Globus pallidus (tissue), 1 donor: ENCODE data around the gene LRRFIP2.
"Not testable (repeated sequence)": the region's sequence is repeated elsewhere in the genome, so short reads cannot be mapped to it uniquely, and the experiment has no call there.

Experiments used
- DNase-seq: peaks from one replicate; pipeline ENCODE4 v3.0.0-alpha.2; 2015; ENCODE audit warnings: low spot score

LRRFIP2 gene, protein sequence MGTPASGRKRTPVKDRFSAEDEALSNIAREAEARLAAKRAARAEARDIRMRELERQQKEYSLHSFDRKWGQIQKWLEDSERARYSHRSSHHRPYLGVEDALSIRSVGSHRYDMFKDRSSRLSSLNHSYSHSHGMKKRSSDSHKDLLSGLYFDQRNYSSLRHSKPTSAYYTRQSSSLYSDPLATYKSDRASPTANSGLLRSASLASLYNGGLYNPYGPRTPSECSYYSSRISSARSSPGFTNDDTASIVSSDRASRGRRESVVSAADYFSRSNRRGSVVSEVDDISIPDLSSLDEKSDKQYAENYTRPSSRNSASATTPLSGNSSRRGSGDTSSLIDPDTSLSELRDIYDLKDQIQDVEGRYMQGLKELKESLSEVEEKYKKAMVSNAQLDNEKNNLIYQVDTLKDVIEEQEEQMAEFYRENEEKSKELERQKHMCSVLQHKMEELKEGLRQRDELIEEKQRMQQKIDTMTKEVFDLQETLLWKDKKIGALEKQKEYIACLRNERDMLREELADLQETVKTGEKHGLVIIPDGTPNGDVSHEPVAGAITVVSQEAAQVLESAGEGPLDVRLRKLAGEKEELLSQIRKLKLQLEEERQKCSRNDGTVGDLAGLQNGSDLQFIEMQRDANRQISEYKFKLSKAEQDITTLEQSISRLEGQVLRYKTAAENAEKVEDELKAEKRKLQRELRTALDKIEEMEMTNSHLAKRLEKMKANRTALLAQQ

DNA sequence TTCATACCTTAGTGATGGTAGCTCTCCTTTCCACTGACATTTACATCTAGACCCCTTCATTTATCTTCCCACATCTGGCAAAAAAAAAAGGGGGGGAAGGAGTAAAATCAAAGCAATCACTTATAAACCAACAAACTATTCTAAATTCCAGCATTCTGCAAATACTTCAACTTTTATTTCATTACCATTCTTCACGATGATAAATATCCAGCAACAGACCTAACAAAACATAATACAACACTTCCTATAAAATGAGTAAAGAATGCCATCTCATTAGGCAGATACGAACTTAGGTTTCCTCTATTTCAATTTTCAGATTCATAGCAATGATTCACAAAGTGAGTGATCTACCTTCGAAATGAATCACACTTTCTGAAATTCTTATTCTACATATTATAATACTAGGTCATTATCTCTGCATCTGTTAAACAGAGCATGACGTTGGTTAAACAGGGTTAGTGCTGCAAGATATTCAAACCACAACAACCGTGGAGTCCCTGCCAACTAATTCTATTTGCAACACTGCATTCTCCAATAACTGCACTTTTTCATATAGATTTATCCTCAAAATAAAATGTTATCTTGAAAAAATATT lies at the start of gene LRRFIP2:
Gene LRRFIP2, minus strand, starts transcription at position 51 of the 595 bp plus-strand sequence. CDS start 25,599 bp downstream, outside the sequence.
- no peak for DNase-seq

DNA sequence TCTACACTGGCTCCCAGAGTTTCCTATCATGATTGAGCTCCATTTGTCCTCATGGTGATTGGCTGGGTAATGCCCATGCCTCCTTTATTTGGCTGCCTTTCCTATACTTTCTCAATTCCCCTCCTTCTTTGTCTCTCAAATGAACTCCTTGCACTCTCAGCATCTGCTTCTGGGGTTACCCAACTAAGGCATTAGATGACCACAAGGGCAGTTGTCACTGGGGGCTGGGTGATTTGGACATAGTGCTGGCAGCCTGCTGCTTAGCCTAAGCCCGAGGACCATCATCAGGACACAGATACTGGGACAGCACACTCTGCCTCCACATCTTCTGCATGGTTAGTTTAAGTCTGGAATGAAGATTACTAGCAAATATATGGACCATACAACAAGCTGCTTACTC lies 49.2 kb upstream of the LRRFIP2 start:
- no peak for DNase-seq

DNA sequence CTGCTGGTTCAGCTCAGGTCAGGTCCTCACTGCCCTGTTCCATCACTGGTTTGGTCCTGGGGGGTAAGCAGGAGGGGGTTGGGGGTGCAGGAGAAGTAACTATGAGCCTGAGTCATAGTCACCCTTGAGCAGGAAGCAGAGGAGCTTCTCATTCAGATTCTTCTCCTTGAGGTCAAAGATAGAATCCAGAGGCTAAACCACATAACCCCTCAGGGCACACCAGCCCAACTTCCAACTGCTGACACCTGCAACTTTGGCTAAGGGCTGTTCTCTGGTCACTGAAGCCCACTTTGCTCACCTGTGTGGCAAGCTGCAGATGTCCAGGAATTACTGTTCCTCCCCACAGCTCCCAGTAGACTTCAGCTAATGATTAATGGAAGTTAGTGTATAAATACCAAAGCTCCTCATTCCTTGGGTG lies 48.8 kb upstream of the LRRFIP2 start:
- no peak for DNase-seq

DNA sequence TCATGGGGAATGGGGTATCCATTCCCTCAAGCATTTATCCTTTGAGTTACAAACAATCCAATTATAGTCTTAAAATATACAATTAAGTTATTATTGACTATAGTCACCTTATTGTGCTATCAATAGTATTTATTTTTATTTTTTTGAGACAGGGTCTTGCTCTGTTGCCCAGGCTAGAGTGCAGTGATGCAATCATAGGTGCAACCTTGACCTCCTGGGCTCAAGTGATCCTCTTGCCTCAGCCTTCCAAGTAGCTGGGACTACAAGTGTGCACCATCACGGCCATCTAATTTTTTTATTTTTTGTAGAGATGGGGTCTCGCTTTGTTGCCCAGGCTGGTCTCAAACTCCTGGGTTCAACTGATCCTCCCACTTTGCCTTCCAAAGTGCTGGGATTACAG lies 48.2 kb upstream of the LRRFIP2 start:
- not testable (repeated sequence) for DNase-seq

DNA sequence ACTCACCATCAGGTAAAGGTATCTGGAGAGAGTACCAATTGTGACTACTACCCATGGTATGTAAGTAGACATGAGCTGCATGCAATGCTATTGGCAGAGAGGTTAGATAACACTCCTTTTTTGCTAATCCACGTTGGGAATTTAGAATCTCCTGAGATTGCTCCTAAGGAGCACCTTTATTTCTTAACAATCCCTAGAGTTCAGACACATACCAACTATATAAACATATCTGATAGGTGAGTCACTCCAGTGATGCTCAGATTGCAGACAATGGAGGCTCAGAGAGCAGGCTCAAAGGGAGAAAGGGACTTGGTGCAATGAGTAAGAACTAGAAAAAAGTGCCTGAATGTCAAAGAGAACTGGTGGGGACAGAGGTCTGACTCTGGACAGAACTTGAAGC lies 47.0 kb upstream of the LRRFIP2 start:
- no peak for DNase-seq

DNA sequence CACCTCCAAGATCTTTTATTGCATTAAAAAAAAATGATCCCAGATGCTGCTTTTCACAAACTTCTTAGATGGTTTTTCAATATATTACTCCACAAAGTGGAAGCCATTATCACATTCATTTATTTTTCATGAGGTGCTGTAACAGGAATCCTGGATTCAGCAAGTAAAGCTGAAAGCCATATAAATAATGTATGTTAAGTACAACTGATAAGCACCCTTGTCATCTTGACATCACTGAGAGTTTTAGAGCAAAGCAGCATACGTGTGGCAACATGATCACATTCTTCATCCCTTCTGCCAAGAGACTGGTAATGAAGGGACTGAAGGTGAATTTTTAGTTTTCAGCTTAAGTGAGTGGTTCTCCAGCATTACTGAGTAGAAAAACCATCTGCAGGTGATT lies 44.9 kb upstream of the LRRFIP2 start:
- no peak for DNase-seq

DNA sequence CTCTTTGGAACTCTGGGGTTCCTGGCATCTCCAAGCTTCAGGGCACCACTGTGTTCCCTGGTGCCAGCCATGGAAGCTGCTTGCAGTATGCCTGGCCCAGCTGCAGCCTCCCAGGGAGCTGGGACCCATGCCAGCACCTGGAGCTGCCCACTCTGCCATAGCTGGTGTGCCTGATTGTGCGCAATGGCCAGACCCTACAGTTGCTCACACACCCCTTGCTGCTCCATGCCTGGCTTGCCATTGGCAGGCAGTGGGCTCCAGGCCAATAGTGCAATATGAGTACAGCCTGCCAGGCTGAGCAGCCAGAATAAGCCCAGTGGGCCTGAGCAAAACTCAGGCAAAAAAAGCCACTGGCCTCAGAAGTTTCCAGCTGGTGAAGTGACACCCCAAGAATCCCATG lies 43.8 kb upstream of the LRRFIP2 start:
- DNase-seq: no peak

DNA sequence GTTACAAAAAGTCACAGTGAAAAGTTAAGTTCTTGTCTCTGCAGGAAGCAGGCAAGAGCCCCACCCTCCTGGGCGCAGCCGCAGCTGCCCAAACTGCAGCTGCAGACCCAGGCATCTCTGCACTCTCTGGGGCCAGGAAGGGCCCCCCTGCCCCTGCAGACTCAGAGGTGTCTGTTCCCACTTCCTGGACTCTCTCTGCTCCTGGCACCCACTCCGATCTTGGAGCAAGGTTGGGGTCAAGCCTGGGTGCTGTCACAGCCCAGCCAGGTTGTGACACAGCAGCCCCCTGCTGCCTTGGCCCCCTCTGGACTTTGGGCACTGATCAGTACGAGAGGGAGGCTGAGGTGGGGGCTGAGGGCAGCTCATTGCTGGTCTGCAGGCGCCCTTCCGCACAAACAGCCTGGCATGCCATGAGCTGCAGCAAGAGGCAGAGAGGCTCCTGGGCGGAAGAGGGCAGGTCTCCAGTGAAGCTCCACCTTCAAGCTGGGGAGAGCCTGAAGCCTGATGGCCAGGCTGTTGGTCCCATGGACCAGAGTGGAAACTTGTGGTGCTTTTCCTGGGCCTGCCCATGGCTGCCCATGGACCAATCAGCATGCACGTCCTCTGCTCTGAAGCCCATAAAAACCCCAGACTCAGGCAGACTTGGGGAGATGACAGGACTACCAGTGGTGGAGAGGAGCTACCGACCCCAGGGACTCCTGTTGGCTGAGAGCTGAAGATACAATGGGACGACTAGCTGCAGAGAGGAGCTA lies 42.9 kb upstream of the LRRFIP2 start:
- no peak for DNase-seq

DNA sequence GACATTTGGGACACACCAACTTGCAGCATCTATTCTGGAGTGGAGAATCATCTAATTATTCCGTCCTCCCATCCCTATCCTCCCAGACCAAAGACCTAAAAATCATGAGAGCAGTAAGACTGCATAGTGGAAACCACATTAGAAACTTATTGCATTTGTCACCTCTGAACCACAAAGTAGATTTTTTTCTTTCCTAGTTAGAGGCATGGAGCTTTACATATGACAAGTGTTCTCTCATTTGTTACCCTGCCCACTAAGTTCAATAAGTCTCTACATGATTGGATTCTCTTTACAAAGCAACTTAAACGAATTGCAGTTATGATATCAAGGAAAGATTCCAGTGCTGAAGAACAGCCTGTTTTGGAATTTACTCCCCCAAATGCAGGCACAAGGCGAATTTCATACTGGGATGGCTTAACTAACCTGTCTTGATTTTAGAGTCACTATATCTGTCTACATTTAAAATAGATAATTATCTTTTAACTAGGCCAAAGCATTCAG lies 42.3 kb upstream of the LRRFIP2 start:
- no peak for DNase-seq

DNA sequence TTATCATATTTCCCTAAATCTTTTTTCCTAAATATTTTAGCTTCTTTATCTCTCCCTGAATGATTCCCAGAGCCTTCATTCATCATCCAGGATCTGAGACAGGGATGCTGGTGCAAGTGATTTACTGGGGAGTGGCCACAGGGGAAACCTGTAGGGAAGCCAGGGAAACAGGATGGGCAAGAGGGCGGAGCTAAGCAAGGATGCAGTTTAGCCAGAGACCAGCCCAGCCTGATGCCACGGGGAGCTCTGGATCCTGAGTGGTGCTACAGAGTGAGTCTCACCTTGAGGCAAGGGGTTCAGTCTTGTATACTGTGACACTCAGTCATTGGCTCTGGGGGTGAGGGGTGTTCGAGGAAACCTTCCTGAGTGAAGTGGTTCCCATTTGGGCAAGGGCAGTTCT lies 39.7 kb upstream of the LRRFIP2 start:
- no peak for DNase-seq

DNA sequence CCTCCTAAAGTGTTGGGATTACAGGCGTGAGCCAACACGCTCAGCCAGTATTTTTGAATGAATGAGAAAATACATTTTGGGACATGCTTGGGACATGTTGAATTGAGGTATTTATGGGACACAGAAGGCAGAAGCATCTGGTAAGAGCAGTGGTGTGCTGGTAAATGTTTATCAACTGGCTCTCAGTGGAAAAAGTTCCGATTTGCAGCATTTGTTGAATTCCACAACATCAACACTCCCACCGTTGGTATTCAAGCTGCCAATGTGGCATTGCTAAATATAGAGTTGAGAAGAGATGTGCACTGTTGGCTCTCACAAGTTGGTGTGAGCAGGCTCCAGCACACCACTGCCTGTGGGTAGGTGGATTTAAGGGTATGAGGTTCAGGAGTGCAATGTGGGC lies 35.8 kb upstream of the LRRFIP2 start:
- no peak for DNase-seq

DNA sequence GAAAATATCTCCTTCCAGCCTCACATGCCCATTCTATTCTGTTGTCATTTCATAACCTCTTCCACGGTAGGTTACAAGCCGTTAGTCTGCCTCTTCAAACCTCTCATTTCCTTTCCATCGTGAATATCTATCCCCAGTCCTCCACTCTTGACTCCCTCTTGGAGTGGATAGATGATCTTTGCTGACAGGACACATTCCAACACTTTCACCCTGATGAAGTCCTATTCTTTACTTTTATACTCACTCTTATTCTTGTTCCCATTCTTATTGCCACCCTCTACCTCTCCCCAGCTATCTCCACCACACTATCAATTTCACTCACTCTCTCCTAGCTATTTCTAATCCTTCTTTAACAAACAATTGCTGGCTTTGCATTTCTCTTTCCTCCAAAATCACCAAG lies 34.2 kb upstream of the LRRFIP2 start:
- not testable (repeated sequence) for DNase-seq

DNA sequence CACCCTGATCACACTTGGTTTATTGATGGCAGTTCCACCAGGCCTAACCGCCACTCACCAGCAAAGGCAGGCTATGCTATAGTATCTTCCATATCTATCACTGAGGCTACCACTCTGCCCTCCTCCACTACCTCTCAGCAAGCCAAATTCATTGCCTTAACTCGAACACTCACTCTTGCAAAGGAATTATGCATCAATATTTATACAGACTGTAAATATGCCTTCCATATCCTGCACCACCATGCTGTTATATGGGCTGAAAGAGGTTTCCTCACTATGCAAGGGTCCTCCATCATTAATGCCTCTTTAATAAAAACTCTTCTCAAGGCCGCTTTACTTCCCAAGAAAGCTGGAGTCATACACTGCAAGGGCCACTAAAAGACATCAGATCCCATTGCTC lies 33.6 kb upstream of the LRRFIP2 start:
- not testable (repeated sequence) for DNase-seq

DNA sequence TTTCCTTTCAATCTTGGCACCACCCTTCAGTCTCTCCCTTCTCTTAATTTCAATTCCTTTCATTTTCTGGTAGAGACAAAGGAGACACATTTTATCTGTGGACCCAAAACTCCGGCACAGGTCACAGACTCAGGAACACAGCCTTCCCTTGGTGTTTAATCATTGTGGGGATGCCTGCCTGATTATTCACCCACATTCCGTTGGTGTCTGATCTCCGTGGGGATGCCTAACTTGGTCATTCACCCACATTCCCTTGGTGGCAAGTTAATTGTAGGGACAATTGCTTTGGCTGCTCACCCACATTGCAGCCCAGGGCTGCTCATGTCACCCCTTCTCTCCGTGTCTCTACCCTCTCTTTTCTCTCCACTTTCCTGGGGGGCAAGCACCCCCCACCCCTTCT lies 31.7 kb upstream of the LRRFIP2 start:
- not testable (repeated sequence) for DNase-seq

DNA sequence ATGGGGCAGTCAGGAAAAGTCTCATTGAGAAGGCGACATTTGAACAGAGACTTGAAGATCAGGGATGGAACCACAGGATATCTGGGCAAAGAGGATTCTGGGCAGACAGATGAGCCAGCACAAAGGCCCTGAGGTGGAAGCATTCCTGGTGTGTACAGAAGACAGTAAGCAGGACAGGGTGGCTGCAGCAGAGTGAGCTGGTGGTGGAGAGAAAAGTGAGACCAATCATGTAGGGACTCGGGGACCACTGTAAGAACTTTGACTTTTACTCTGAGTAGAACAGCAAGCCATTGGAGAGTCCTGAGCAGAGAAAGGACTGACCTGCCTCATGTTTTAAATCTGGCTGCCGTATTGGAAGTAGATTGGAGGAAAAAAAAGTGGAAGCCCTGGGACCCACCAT lies 29.9 kb upstream of the LRRFIP2 start:
- no peak for DNase-seq

DNA sequence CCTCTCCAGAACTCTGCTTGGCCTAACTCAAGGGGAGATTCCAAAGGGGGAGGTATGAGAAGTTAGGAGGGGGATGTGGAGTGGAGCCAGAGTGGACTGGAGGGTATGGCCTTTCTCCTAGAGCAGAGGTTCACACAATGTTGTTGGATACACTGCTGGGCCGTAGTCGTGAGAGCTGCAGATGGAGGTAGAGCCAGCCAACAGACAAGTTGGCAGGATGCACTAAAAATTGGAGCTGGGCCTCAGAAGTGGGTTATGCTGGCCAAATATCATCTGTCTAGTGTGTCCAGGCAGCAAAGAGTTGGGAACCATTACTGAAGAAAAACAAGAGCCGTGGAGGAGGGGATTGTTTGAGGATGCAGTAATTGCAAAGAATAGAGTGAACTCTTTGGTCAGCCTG lies 27.7 kb upstream of the LRRFIP2 start:
- DNase-seq: no peak

DNA sequence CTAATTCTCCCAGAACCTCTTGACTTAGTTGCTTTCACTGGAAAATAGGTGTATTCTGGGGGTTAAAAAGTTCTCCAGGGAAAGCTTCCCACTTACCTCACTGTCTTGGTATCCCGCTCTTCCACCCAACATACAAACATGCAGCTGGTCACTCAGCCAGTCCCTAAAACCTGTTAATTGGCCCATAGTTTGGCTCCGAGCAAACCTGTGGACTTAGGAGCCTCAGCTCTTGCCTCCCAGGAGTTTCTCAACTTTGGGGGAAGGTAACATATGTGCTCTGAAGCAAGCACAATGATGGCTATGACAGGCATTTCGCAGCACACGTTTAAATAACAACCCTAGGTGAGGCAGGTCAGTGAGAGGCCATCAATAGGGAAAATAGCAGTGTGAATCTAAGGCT lies 25.8 kb upstream of the LRRFIP2 start:
- no peak for DNase-seq

DNA sequence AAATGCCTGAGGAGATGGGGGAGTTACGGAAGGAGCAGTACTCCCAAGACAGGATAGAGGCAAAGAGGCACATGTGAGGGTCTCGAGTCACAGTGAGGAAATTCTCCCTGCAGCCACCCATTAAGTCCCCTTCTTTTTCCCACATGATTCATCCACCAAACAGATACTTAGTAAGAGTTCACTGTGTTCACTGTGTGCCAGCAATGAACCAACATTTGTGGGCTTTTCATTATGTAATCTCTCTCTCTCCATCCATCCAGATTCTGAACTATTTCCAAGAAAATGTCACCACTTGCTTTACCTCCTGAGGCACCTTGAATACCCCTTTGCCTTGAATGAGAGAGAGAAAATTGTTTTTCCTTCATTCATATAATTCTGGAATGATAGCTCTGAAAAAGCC lies 24.6 kb upstream of the LRRFIP2 start:
- DNase-seq: no peak

DNA sequence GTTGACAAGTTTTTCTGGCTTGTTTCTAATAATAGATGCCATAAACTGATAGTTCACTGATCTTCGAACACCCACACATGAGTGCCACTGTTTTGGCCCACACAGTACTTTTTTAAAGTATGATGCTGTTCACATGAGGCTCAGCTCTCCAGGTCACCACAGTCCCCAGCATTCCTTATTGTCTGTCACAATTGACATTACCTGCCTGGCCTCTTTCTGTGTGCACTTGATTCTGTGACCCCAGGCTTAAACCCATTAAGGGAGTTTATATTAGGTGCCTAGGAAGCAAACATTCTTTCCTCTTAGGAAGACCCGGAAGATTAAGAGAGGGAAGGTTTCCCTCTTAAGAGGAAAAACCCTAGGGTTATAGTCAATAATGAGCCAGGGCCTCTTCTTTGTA lies 24.2 kb upstream of the LRRFIP2 start:
- DNase-seq: no peak

DNA sequence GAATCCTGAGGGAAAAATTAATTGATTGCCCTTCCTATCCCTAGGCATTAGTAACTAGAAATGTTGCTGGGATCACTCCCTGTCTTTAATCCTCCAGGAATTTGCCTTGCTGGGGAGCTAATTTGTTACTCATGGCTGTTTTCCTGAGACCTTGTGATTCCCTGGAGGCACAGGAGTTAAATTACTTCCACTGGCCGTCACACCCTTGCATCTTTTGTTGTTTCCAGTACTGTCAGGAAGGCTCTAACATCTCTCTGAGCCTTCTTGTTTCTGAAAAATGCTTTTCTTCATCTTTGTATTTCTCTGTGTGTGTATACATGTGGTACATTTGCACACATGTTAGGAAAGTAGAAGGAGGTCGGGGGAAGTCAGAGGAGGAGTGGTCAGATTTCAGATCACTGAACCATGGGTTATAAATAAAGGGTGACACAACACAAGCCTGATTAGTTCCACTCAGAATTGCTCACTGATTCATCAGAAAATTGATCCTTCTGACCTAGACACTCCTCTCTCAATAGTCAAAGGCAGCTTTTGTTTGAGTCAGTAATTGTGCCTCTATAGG lies 23.5 kb upstream of the LRRFIP2 start:
- DNase-seq: no peak

DNA sequence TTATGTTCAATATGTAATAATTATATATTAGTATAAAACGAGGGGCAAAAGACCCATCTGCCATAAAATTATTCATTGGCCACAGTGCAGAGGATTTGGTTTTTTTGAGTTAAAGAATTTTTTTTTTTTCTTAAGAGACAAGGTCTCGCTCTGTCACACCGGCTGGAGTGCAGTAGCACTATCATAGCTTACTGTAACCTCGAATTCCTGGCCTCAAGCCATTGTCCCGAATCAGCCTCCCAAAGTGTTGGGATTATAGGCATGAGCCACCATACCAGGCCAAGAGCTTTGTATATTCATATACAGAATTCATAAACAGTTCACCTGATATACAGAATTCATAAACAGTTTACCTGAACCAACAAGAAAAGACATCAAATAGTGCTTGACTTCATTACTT lies 20.2 kb upstream of the LRRFIP2 start:
- no peak for DNase-seq

DNA sequence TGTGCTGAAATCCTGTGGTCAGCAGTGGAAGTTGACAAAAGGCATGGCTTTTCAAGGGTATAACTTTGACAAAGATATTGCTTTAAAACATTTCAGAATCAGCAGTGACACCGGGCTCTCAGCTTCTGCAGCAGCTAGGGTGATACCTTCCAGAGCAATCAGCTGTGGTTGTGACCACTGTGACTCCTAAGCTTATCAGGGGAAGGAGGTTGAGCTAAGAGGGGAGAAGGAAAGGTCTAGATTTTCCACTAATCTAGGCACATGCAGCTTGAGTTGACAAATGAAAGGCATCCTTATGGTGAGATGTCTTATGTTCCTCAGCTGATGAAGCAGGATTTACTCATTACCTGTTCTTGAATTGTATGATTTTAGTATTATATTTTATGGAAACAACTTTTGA lies 16.3 kb upstream of the LRRFIP2 start:
- DNase-seq: no peak
